Kidney epithelial cell (primary cell): ENCODE data around the gene EIF4E3. TPM values are rescaled to one million over a fixed set of nuclear protein-coding genes. Genes with fewer than 3 reads are reported as not detected.

ENCODE experiments used
- DNase-seq: peaks from one replicate; pipeline ENCODE4 v3.0.0-alpha.2; 2010; ENCODE audit warnings: low read depth
- H3K27me3 ChIP-seq: 2 replicates; pipeline ENCODE4 v1.6.0; 2011; ENCODE audit warnings: low read length; ENCODE audit not compliant: control insufficient read depth, insufficient read depth
- H3K36me3 ChIP-seq: 2 replicates; pipeline ENCODE4 v1.5.1; 2011; ENCODE audit warnings: low read length; ENCODE audit not compliant: control insufficient read depth, insufficient read depth
- H3K4me3 ChIP-seq: 2 replicates; pipeline ENCODE4 v1.5.1; 2011; ENCODE audit warnings: low read depth, mild to moderate bottlenecking, control low read depth, low read length
- total RNA-seq: library from RNA; depleted of rRNA; stranded (reverse); fragments of >200 nt; gene quantifications from 2 replicates; pipeline ENCODE4 v1.2.3, GENCODE V29; 2015
- TF ChIP-seq, protein P1 (sequence below): IDR thresholded peaks from 2 replicates; pipeline ENCODE4 v1.5.1; 2011; ENCODE audit warnings: mild to moderate bottlenecking, moderate library complexity, low read length, control low read depth, inconsistent platforms; ENCODE audit not compliant: insufficient read depth, poor library complexity, severe bottlenecking

EIF4E3 gene
- total RNA-seq, 1 donor from 2014 or later = 8.7 TPM

DNA sequence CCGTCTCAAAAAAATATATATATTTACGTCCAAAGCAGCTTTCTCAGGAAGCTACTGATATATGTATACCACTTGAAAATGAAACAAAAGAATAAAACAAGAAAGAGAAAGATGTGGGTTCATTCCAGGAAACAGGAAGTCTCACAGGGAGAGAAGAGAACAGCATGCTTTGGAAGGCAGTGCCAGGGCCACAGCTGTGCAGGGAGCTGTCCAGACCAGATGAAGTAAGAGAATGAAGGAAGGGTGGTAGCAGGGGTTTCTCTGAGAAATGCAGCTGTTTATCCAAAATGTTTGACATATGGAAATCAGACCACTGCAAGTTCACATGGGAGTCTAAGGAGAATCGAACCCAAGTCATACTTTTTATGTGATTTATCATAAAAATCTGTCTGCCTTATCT is 19.5 kb upstream of the EIF4E3 start:
- TF ChIP-seq, protein P1, sequence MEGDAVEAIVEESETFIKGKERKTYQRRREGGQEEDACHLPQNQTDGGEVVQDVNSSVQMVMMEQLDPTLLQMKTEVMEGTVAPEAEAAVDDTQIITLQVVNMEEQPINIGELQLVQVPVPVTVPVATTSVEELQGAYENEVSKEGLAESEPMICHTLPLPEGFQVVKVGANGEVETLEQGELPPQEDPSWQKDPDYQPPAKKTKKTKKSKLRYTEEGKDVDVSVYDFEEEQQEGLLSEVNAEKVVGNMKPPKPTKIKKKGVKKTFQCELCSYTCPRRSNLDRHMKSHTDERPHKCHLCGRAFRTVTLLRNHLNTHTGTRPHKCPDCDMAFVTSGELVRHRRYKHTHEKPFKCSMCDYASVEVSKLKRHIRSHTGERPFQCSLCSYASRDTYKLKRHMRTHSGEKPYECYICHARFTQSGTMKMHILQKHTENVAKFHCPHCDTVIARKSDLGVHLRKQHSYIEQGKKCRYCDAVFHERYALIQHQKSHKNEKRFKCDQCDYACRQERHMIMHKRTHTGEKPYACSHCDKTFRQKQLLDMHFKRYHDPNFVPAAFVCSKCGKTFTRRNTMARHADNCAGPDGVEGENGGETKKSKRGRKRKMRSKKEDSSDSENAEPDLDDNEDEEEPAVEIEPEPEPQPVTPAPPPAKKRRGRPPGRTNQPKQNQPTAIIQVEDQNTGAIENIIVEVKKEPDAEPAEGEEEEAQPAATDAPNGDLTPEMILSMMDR = no peak
- no peaks in the 10 kb centered on the region for H3K27me3 ChIP-seq
- no peak overlapping the region for H3K4me3 ChIP-seq
- DNase-seq = no peak
- H3K36me3 ChIP-seq = no peaks in the 10 kb centered on the region

GRCh38 chr3:71742621-71743020 is 17.4 kb upstream of the EIF4E3 start:
- Histone ChIP-seq H3K36me3 (no peaks in the 10 kb centered on the region), H3K4me3 (no peak overlapping the region), H3K27me3 (no peaks in the 10 kb centered on the region)
- TF ChIP-seq, protein P1 = no peak
- DNase-seq = no peak

- Histone ChIP-seq H3K27me3 (no peaks in the 10 kb centered on the region), H3K36me3 (no peaks in the 10 kb centered on the region), H3K4me3 (no peak overlapping the region)
- no peak for DNase-seq
- TF ChIP-seq, protein P1 = no peak
Measured at GRCh38 chr3:71734881-71735280, 9.7 kb upstream of the EIF4E3 start.

GRCh38 chr3:71733319-71733718 is 8.1 kb upstream of the EIF4E3 start:
- Histone ChIP-seq H3K4me3 (no peak overlapping the region), H3K27me3 (no peaks in the 10 kb centered on the region), H3K36me3 (no peaks in the 10 kb centered on the region)
- no peak for DNase-seq
- TF ChIP-seq, protein P1 = no peak

GRCh38 chr3:71732637-71733036 is 7.4 kb upstream of the EIF4E3 start:
- TF ChIP-seq, protein P1 = no peak
- DNase-seq = no peak
- Histone ChIP-seq H3K36me3 (no peaks in the 10 kb centered on the region), H3K27me3 (no peaks in the 10 kb centered on the region), H3K4me3 (no peak overlapping the region)

DNA sequence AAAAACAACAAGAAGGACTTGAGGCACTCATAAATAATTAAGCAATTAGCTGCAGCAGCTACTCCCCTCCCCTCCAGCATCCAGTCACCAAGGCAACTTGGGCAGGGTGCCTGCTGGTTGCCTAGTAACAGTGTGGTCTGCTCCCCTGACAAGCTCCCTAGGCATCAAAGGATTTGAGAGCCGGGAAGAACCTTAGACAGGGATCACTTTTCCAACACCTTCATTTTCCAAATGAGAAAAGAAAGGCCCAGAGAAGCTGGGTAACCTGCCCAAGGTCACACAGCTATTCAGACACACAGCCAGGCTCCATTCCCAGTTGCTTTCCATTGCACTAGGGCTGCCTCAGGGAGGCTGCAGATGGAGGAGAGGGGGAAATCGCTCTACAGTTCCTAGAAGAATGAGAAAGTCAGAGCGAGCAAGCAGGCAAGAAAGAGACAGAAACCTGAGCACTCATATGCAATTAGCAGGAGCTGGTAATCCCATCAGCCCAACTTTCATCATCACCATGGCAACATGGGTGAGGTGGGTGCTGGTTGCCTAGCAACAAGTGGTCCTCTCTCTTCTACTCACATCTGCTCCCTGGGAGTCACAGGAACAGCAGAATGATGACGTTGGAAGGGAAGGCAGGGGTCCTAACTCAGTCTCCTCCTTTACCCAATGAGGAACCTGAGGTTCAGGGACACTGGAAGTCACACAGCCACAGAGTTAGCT is 3.6 kb upstream of the EIF4E3 start:
- TF ChIP-seq, protein P1 = no peak
- Histone ChIP-seq H3K4me3 (no peak overlapping the region), H3K27me3 (peaks cover 3% of the 10 kb centered on the region), H3K36me3 (no peaks in the 10 kb centered on the region)
- DNase-seq = no peak
